ENCODE measurements around the gene NLRP6.

GRCh38 chr11:235180-235579 lies 43.0 kb upstream of the NLRP6 start:
- TF ChIP-seq EZH2phosphoT487 (IDR thresholded peaks at IDR 0.05; ENCODE audit: insufficient read depth, low read depth): no peak
- TF ChIP-seq EZH2 (IDR thresholded peaks at IDR 0.05; ENCODE audit: insufficient read depth, poor library complexity, severe bottlenecking): no peak

Measured in GM23248 (cell line).